AG09309 (cell line): Measurements from ENCODE around the gene C3orf62.
"Not testable (repeated sequence)": the region's sequence is repeated elsewhere in the genome, so short reads cannot be mapped to it uniquely, and the experiment has no call there.

Source experiments
- DNase-seq: peaks from one replicate; pipeline ENCODE4 v3.0.0-alpha.2; 2010; ENCODE audit warnings: low read depth
- H3K4me3 ChIP-seq: 2 replicates; pipeline ENCODE4 v1.5.1; 2011; ENCODE audit warnings: mild to moderate bottlenecking, low read depth, low read length, moderate library complexity; ENCODE audit not compliant: control insufficient read depth
- TF ChIP-seq, protein P1 (sequence below): IDR thresholded peaks from 2 replicates; pipeline ENCODE4 v1.5.1; 2011; ENCODE audit warnings: mild to moderate bottlenecking, low read depth, low read length, inconsistent platforms; ENCODE audit not compliant: insufficient read depth, control insufficient read depth; ENCODE audit errors: missing control alignments

The C3orf62 gene

DNA sequence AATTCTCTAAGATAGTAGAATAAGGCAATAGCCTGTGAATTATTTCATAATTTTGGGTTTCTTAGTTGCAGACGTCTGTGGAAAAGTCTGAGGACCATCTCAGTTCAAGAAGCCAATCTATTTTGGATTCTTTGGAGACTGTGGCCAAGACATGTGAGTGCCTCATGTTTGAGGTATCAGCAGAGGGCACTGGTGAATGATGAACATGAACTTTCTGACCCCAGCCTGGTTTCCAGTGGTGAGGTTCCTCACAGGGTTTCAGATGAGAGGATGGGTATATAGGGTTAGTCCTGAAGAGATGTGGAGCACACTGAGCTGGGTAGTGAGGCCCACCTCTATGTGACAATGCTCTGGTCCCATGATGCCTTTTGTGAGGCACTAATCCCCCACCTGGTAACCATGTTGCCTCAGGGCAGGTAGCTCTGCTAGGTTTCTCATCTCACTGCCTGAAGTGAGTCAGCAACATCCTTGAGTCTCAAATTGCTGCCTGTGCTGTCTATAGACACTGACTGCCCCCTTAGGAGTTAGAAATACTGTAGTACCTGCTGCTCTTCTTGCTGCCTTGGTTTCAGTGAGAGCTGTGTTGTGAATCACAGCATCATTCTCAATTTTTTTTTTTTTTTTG lies 32.3 kb downstream of the C3orf62 start:
- TF ChIP-seq, protein P1, sequence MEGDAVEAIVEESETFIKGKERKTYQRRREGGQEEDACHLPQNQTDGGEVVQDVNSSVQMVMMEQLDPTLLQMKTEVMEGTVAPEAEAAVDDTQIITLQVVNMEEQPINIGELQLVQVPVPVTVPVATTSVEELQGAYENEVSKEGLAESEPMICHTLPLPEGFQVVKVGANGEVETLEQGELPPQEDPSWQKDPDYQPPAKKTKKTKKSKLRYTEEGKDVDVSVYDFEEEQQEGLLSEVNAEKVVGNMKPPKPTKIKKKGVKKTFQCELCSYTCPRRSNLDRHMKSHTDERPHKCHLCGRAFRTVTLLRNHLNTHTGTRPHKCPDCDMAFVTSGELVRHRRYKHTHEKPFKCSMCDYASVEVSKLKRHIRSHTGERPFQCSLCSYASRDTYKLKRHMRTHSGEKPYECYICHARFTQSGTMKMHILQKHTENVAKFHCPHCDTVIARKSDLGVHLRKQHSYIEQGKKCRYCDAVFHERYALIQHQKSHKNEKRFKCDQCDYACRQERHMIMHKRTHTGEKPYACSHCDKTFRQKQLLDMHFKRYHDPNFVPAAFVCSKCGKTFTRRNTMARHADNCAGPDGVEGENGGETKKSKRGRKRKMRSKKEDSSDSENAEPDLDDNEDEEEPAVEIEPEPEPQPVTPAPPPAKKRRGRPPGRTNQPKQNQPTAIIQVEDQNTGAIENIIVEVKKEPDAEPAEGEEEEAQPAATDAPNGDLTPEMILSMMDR: no peak
- H3K4me3 ChIP-seq: no peak overlapping the region
- no peak for DNase-seq

DNA sequence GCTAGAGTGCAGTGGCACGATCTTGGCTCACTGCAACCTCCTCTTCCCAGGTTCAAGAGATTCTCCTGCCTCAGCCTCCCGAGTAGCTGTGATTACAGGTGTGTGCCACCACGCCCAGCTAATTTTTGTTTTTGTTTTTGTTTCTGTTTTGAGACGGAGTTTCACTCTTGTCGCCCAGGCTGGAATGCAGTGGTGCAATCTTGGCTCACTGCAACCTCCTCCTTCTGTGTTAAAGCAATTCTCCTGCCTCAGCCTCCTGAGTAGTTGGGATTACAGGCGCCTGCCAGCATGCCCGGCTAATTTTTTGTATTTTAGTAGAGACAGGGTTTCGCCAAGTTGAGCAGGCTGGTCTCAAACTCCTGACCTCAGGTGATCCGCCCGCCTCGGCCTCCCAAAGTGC lies 36.9 kb downstream of the C3orf62 start:
- not testable (repeated sequence) for H3K4me3 ChIP-seq, DNase-seq

DNA sequence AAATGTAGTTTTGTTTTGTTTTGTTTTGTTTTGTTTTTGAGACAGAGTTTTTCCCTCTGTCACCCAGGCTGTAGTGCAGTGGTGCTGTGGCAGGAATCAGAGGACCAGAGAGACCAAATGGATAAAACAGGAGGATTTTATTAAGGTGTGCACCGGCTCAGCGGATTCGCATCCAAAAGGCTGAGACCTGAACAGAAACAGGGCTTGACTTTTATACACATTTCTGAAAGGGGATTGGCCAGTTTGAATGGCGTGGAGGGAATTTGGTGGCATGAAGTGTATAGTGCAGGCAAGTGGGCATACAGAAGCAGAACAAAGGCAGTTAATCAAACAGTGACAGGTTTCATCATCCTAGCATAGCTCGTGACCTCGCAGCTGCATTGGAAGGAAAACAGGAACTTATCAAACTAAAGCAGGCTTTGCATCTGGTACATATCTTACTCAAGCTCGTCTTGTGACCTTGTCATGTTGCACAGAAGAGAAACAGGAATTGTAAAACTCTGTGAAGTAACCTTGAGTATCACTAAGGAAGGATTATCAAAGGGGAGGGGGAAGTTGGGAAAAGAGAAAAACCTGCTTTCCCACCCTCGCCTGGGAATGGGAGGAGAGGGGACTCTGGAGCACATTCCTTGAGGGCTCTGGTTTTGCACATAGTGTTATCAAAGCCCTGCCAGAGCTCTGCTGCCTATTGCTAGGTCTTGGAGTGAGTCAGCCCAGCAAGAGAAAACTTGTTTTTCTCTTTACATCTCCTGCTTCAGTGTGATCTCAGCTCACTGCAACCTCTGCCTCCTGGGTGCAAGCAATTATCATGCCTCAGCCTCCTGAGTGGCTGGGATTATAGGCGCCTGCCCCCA lies 38.5 kb downstream of the C3orf62 start:
- TF ChIP-seq, protein P1: no peak
- DNase-seq: peak; percentile 21
- H3K4me3 ChIP-seq: no peak overlapping the region

DNA sequence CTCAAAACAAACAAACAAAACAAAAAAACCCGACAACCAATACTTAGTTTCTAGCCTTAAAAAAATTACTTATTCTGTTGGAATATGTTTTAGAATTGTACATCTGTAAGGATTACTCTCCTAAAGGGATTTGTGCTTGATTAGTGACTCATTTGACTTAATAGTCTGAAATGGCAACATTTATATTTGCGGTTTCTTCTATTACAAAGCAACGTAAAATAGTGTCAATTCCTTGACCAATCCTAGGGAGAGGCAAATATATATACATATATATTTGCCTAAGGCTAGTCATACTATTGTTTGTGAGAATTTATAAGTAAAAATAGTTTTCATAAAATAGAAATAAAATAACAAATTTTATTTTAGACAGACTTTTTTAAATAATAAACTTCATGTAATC lies 39.7 kb downstream of the C3orf62 start:
- no peak overlapping the region for H3K4me3 ChIP-seq
- TF ChIP-seq, protein P1: no peak
- no peak for DNase-seq

DNA sequence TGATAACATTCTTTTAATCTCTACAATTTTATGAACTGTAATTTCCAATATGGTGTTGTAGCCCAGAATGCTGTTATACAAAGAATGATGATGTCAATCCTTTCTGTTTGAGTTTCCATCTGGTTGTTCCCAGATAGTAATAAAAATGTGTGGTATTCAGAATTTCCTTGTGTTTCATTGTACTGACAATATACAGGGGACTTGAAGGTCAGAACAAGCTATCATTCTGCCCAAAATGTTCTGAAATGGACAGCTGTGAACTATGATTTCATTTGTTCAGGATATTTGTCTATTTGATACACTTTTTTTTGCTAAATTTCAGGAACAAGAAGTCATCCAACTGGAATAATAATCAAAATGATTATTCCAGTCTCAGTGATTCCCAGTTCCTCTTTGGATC lies 40.8 kb downstream of the C3orf62 start:
- no peak overlapping the region for H3K4me3 ChIP-seq
- DNase-seq: no peak
- TF ChIP-seq, protein P1: no peak

DNA sequence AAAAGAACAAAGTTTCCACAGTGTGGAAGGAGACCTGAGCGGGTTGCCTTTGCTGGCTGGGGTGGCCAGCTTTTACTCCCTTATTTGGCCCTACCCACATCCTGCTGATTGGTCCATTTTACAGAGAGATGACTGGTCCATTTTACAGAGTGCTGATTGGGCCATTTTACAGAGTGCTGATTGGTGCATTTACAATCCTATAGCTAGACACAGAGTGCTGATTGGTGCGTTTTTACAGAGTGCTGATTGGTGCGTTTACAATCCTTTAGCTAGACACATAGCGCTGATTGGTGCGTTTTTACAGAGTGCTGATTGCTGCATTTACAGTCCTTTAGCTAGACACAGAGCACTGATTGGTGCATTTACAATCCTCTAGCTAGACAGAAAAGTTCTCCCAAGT lies 48.2 kb downstream of the C3orf62 start:
- H3K4me3 ChIP-seq, DNase-seq: not testable (repeated sequence)

DNA sequence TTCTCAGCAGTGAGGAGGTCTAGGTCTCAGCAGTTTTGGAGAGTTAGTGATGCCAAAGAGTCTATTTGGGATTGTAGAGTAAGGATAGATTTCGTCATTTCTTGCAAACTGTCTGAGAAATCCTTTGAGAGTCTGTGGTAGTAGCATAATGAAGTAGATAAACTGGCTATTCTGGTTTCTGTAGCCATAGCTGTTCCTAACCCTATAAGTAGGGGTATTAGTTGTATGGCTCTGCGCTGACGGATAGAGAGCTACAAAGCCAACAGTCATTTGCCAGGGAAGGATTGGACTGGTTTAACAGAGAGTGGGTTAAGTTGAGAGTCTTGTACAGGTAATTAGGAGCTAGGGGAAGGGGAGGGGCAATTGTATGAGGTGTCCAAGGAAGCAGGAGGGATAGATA lies 55.0 kb downstream of the C3orf62 start:
- H3K4me3 ChIP-seq: no peak overlapping the region
- DNase-seq: no peak
- TF ChIP-seq, protein P1: no peak

DNA sequence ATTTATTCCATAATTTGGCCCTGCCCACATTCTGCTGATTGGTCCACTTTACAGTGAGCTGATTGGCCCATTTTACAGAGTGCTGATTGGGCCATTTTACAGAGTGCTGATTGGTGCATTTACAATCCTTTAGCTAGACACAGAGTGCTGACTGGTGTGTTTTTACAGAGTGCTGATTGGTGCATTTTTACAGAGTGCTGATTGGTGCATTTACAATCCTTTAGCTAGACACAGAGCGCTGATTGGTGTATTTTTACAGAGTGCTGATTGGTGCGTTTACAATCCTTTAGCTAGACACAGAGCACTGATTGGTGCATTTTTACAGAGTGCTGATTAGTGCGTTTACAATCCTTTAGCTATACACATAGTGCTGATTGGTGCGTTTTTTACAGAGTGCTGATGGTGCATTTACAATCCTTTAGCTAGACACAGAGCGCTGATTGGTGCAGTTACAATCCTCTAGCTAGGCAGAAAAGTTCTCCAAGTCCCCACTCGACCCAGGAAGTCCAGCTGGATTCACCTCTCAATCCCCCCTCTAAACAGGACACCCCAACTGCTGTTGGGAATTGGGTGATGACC lies 56.0 kb downstream of the C3orf62 start:
- DNase-seq: not testable (repeated sequence)

More for the DNA sequence above, 56.0 kb downstream of the C3orf62 start:
- H3K4me3 ChIP-seq: not testable (repeated sequence)
